HG02981 (cell line): ENCODE measurements around the gene TLE4.
"Not testable (repeated sequence)": the region's sequence is repeated elsewhere in the genome, so short reads cannot be mapped to it uniquely, and the experiment has no call there.

Experiments used
- ATAC-seq: cut with Tn5 transposase; IDR thresholded peaks from one replicate; pipeline ENCODE4 v1.9.1; 2021; ENCODE audit warnings: mild to moderate bottlenecking, moderate library complexity; ENCODE audit not compliant: unreplicated experiment

The TLE4 gene

GRCh38 chr9:79709743-79710674, 138.2 kb downstream of the TLE4 start:
- ATAC-seq = no peak

- ATAC-seq = no peak
Observed at GRCh38 chr9:79711874-79712273, 140.1 kb downstream of the TLE4 start.

- ATAC-seq = no peak
Observed at GRCh38 chr9:79719021-79719420, 147.3 kb downstream of the TLE4 start.

- no peak for ATAC-seq
Observed at GRCh38 chr9:79719989-79720388, 148.2 kb downstream of the TLE4 start.

- peak; percentile 84 for ATAC-seq
Observed at GRCh38 chr9:79731171-79731890, 159.6 kb downstream of the TLE4 start.

- no peak for ATAC-seq
Observed at GRCh38 chr9:79735023-79735779, 163.4 kb downstream of the TLE4 start.

GRCh38 chr9:79736051-79736450, 164.3 kb downstream of the TLE4 start:
- ATAC-seq = no peak

- ATAC-seq = no peak
Observed at GRCh38 chr9:79741381-79741780, 169.6 kb downstream of the TLE4 start.

GRCh38 chr9:79742110-79742721, 170.5 kb downstream of the TLE4 start:
- no peak for ATAC-seq

- ATAC-seq = no peak
Observed at GRCh38 chr9:79744521-79744920, 172.8 kb downstream of the TLE4 start.

- no peak for ATAC-seq
Observed at GRCh38 chr9:79745752-79746336, 174.1 kb downstream of the TLE4 start.

GRCh38 chr9:79751895-79752466, 180.2 kb downstream of the TLE4 start:
- ATAC-seq = not testable (repeated sequence)

- ATAC-seq = no peak
Observed at GRCh38 chr9:79756414-79756813, 184.6 kb downstream of the TLE4 start.

- no peak for ATAC-seq
Observed at GRCh38 chr9:79757074-79757473, 185.3 kb downstream of the TLE4 start.

- ATAC-seq = no peak
Observed at GRCh38 chr9:79757881-79758669, 186.3 kb downstream of the TLE4 start.

- ATAC-seq = no peak
Observed at GRCh38 chr9:79759460-79759859, 187.7 kb downstream of the TLE4 start.

GRCh38 chr9:79762070-79762469, 190.3 kb downstream of the TLE4 start:
- no peak for ATAC-seq

GRCh38 chr9:79763671-79764285, 192.0 kb downstream of the TLE4 start:
- no peak for ATAC-seq

- no peak for ATAC-seq
Observed at GRCh38 chr9:79764374-79764773, 192.6 kb downstream of the TLE4 start.
